Measurements from ENCODE around the gene NLN. TPM values are rescaled to one million over a fixed set of nuclear protein-coding genes. Genes with fewer than 3 reads are reported as not detected.
"Not testable (repeated sequence)": the region's sequence is repeated elsewhere in the genome, so short reads cannot be mapped to it uniquely, and the experiment has no call there.

The NLN gene
- total RNA-seq, 2 donors from 2014 or later, result 15.5 to 25.1 TPM

DNA sequence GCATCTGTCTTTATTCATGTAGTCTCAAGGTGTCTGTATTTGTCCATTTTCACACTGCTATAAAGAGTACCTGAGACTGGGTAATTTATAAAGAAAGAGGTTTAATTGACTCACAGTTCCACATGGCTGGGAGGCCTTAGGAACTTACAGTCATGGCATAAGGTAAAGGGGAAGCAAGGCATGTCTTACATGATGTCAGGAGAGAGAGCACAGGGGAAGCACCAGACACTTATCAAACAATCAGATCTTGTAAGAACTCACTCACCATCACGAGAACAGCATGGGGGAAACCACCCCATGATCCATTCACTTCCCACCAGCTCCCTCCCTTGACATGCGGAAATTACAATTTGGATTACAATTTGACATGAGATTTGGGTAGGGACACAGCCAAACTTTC is 44.2 kb downstream of the NLN start:
- intact Hi-C loops (cut with DNase I, micrococcal nuclease), result no loop called here
- ATAC-seq, result no peak

DNA sequence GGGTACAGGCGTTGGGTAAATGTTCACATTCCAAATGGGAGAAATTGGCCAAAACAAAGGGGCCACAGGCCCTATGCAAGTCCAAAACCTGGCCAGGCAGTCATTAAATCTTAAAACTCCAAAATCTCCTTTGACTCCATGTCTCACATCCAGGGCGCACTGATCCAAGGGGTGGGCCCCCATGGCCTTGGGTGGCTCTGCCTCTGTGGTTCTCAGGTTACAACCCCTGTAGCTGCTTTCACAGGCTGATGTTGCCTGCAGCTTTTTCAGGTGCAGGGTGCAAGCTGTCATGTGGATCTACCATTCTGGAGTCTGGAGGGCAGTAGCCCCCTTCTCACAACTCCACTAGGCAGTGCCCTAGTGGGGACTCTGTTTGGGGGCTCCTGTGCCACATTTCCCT is 44.8 kb downstream of the NLN start:
- intact Hi-C loops (cut with DNase I, micrococcal nuclease), result no loop called here
- ATAC-seq, result no peak
- DNase-seq, result no peak

More for the DNA sequence above, 44.2 kb downstream of the NLN start:
- no peak for DNase-seq

DNA sequence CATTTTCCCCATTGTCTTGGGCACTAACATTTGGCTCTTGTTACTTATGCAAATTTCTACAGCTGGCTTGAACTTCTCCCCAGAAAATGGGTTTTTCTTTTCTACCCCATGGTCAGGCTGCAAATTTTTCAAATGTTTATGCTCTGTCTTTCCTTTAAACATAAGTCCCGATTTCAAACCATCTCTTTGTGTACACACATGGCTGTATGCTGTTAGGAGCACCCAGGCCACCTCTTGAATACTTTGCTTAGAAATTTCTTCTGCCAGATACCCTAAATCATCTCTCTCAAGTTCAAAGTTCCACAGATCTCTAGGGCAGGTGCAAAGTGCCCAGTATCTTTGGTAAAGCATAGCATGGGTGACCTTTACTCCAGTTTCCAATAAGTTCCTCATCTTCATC is 45.6 kb downstream of the NLN start:
- no peak for DNase-seq
- no peak for ATAC-seq
- intact Hi-C loops (cut with DNase I, micrococcal nuclease), result no loop called here

DNA sequence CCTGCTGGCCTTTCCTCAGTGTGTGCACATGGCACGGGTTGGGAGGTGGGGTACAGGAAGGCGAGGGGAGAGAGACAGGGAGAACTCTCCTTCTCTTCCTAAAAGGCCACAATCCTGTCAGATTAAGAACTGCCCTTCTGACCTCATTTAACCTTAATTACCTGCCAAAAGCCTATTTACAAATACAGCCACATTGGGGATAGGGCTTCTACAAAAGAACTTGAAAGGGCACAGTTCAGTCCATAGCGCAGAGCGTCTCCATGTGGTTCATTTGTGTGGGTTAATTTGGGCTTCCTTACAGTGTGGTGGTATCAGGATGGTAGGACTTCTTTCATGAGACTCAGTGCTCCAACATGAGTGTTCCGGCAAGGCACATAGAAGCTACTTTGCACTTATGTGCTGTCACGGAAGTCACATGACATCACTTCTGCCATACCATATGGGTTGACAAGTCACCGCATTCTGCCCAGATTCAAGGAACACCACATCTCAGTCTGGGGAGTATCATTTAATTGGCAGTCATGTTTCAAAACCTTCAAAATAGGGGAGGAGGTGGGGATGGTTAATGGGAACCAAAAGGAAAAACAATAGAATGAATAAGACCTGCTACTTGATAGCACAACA is 46.8 kb downstream of the NLN start:
- no peak for ATAC-seq
- no peak for DNase-seq
- intact Hi-C loops (cut with DNase I, micrococcal nuclease), result no loop called here

DNA sequence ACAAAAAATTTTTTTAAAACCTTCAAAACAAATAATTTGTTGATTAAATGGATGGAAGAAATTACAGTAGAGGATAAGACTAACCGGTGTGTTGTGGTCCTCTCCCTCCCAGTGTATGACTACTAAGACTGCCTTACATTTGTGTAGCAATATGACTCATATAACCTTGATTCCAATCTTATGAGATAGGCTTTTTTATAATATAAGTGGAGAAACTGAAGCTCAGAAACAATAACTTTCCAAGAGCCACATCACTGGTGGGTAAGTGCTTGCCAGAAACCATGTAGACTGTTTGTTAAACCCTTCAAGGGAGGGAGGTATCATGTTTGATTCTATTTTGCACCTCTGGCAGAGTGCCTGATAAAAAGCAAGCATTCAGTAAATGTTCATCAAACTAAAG is 47.5 kb downstream of the NLN start:
- intact Hi-C loops (cut with DNase I, micrococcal nuclease), result no loop called here
- ATAC-seq (no peak), DNase-seq (no peak)

DNA sequence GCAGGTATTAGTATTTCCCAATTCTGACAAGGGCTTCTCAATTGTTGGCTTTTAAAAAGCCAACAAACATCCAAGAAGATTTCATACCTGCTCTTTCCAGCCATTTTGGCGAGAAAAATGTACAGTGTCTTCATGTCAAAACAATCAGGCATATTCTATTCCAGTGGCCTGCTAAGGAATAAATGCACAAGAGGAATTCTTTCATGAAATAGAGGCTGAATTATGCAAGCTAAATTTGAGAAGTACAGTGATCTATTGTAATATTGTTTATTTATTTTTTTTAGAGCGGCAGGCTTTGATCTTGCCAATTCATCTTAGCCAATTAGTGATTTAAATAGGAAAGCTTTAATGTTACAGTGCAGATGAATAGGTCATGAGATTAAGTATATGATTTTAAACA is 49.3 kb downstream of the NLN start:
- no peak for ATAC-seq
- no peak for DNase-seq
- intact Hi-C loops (cut with DNase I, micrococcal nuclease), result no loop called here

DNA sequence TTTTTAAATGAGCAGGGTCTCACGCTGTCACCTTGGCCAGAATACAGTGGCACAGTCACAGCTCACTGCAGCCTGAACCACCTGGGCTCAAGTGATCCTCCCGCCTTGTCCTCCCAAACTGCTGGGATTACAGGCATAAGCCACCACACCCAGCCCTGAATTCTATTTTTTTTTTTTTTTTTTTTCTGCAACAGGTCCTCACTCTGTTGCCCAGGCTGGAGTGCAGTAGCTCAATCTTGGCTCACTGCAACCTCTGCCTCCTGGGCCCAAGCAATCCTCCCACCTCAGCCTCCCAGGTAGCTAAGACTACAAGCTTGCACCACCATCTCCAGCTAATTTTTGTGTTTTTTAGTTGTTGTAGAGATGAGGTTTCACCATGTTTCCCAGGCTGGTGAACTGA is 51.0 kb downstream of the NLN start:
- ATAC-seq; DNase-seq; intact Hi-C loops (cut with DNase I, micrococcal nuclease): not testable (repeated sequence)

DNA sequence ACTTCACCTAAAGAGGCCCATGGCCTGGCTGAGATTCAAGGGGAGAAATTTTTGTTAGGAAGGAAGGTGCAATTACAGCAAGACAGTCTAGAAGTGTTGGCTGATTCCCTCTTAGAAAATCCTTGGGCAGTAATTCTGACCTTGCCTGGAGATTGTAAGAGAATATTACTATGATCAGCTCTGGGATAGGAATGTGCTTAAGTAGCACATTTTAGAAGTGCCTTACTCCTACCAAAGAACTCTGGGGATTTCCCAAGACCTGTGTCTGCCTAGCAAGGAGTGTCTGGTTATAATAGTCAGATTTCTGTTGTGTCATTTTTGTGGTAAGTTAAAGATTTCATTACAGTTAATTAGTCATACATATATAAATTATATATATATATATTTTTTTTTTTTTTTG is 52.3 kb downstream of the NLN start:
- no peak for DNase-seq
- ATAC-seq, result no peak
- intact Hi-C loops (cut with DNase I, micrococcal nuclease), result no loop called here

DNA sequence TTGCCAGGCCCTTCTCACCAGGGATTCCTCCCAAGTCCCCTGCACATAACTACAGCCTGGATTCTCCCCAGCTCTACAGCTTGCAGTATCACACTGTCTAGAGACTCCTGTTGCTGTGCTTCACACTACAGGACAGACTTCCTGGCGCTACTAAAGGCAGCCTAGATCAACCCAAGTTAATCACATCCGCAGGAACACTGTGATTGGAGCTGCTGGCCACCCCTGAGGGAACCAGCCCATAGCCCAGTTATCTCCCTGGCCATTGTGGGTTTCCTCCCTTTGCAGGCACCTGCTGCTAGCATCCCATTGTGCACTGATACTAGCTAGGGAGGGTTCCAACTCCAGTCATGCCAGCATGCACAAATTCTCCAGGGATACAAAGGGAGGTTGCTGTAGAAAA is 53.5 kb downstream of the NLN start:
- ATAC-seq, result no peak
- intact Hi-C loops (cut with DNase I, micrococcal nuclease), result no loop called here
- DNase-seq, result no peak

DNA sequence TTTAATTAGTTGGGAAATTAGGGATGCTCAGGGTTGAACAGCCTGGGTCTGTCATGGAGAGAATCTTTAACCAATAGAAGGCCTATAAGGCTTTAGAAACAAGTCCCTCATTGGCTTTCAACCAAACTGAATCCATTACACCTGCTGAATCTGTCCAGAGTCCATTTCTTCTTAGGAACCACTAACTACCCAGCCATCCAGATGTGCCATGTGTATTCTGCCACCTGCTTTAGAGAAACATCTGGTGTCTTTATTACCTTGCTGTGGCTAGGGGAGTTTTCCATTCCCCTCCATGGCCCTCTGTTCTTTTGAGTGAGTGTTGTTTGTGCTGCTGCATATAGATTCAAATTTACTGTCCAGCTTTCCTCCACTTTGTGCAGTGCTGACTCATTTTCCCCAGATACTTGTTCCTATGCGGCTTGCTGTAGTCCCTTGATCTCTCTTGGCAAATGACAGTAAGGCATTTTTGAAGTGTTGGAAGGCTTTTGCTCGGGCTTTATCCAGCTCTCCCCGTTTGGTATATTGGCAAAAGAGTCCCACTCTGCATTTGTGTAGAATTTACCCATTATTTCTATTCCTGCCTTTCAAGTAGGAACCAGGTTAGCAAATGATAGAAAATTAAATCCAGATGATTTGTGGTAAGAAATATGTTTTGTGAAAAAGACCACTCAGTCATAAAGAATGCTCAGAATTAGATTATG is 54.6 kb downstream of the NLN start:
- intact Hi-C loops (cut with DNase I, micrococcal nuclease), result no loop called here
- no peak for ATAC-seq
- no peak for DNase-seq

DNA sequence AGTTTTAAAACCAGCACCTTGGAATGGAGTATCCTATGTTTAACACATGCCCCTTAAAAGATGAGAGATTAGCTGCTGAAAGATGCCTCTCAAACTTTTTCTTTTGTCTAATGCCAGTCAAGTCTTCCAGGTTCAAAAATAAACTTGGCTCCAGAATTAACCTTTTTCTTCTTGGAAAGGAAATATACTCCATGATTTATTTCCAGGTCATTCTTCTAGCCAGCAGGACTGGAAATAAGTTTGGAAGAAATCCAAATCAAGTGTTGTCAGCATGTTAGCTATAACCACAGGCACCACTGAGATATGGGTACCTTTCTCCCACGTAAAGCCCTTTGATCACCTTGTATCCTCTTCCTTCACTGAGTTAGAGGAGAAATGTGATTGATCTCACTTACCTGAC is 56.1 kb downstream of the NLN start:
- DNase-seq, result no peak
- intact Hi-C loops (cut with DNase I, micrococcal nuclease), result no loop called here
- ATAC-seq, result no peak

DNA sequence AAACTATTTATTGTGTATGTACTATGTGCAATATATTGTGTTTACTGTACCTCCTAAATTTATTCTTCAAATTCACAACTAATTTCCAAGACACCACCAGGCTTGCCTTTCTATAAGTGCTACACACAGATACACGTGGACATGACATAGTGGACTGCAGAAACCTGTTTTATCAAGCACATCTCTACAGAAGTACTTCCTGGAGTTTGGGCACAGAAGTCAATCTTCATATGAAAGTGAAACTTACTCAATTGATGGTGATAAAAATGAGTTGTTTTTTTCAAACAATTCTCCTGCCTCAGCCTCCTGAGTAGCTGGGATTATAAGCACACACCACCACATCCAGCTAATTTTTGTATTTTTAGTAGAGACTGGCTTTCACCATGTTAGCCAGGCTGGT is 57.6 kb downstream of the NLN start:
- no peak for DNase-seq
- ATAC-seq, result peak; percentile 87
- intact Hi-C loops (cut with DNase I, micrococcal nuclease), result no loop called here

DNA sequence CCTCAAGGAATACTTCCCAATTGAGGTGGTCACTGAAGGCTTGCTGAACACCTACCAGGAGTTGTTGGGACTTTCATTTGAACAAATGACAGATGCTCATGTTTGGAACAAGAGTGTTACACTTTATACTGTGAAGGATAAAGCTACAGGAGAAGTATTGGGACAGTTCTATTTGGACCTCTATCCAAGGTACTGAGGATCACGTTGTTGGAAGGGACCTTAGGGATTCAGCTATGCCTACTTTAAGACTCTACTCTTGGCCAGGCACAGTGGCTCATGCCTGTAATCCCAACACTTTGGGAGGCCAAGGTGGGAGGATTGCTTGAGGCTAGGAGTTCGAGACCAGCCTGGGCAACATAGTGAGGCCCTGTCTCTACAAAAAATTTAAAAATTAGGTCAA is 66.3 kb downstream of the NLN start:
- DNase-seq; ATAC-seq; intact Hi-C loops (cut with DNase I, micrococcal nuclease): not testable (repeated sequence)

DNA sequence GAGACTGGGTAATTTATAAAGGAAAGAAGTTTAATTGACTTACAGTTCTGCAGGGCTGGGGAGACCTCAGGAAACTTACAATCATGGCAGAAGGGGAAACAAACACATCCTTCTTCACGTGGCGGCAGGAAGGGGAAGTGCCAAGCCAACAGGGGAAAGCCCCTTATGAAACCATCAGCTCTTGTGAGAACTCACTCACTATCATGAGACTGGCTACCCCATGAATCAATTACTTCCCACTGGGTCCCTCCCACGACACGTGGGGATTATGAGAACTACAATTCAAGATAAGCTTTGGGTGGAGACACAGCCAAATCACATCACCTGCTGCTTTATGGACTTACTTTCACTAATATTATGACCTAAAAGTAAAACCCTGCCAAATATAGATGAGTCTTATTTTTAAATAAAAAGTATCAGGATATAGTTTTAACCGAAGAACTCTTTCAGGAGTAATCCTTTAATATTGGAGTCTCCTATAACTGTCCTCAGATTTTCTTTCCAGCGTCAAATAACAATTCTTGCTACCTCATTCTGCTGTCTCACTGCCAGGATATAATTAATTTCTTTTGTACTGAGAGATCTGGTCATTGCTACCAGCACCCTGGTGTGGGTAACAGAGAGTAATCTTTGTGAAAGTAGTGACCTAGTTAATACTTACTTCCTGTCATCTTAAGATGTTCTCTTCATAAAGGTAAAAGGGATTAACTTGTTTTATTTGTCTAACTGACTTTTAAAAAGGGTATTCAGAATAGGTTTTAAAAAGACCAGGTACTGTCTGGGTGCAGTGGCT is 68.6 kb downstream of the NLN start:
- ATAC-seq (peak; percentile 17), DNase-seq (peak in 1 of 2 donors; percentile 14)
- intact Hi-C loops (cut with DNase I, micrococcal nuclease), result no loop called here

DNA sequence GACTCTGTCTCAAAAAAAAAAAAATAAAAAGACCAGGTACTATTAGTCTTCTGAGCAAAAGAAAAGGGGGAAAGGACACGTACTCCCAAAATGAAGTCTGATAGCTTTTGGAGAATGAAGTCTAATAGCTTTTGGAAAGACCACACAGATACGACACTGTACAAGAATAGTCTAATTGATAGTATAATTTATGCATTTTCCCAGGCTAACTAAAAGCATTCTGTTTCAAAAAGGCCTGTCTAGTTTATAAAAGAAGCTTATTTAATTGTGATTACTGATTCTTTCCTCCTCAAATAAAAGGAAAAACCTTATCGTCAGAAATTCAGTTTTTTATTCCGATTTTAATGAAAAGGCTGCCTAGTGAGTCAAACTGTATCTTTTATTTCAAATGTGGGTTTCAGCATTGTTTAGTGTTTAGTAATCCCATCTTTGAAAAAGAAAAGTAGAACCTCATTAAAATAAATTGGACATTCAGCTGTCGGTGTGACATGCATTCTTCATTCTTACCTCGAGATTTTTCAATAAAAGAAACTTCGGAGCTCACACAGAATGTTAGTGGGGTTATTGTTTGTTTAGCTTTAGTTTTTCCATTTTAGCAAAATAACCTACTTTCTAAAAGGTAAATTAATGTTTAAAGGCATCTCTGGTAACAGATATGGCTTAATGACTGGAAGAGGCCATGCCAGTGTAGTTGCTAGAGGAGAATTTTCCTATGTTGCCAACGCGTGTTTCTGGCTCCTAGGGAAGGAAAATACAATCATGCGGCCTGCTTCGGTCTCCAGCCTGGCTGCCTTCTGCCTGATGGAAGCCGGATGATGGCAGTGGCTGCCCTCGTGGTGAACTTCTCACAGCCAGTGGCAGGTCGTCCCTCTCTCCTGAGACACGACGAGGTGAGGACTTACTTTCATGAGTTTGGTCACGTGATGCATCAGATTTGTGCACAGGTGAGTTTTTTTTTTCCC is 70.0 kb downstream of the NLN start:
- no peak for DNase-seq
- intact Hi-C loops (cut with DNase I, micrococcal nuclease), result no loop called here
- ATAC-seq, result no peak

DNA sequence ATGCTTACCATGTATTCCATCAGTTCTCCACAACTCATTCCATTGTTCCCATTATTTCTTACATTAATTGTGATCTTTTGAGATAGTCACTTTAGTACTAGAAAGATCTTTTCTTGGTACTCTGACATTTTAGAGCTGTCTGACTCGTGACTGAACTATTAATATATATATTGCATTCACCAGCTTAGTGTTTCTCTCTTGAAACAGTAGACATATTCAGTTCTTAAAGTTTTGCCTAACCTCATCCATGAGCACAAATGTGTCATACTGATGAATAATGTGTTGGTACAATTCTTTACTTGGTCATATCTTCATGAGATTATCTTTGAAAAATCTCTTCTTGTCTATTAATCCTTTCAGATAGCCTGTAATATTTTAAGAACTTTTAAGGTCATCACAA is 74.3 kb downstream of the NLN start:
- intact Hi-C loops (cut with DNase I, micrococcal nuclease), result no loop called here
- DNase-seq (no peak), ATAC-seq (no peak)

DNA sequence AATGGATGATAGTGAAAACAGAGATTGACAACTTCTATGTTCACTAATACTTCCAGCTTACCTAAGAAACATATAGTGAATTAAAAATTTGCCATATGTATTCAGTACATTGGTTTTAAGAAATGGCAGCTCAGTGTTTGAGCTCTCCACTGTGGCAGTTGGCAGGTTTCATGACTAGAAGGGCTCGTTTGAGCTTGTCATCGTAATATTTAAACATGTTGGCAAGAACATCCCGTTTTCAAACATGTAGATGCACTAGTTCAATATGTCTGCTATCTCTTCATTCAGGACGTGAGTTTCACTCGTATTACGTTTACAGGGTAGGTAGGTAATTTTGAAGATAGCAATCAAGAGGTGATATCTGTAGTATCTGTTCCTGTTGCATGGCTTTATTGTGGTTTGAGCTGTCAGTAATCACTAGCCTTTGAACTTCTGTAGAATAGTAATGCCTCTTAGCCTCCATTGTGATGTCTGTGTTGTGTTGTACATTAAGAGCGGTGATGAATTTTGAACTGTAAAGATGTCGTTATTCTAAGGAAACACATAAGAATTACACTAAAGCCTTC is 74.8 kb downstream of the NLN start:
- no peak for DNase-seq
- intact Hi-C loops (cut with DNase I, micrococcal nuclease), result no loop called here
- no peak for ATAC-seq

DNA sequence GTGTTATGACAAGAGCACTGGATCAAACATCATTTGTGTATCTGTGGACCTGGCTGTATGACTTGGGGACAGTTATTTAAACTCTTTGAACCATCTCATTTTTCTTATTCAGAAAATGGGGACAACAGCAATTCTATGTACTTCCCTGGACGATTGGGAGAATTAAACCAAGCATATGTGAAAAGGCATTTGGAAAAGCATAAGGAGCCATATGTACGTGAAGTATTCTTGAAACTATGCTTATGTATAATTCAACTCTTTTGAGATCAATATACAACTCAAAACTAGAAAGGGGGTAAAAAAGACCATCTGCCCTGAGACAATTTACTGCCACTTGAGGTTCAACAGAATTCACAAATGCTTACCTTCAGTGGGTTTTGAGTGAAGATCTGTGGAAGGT is 75.5 kb downstream of the NLN start:
- no peak for DNase-seq
- intact Hi-C loops (cut with DNase I, micrococcal nuclease), result no loop called here

DNA sequence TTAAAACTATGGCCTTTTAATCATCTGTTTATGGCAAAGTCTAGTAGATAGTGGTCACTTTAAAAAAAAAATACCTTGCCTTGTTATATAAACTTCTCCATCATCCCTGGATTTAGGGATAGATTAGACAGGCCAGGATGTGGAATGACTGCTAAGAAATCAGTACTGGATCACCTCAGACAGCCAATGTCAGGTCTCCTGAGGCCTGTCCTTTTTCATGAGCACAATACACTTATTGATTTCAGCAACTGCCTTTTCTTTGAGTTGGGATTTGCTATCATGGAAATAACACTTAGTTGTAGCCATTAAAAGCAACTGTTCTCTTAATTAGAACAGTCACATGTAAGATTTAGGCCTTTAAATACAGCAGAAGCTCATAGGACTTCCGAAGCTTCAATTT is 77.9 kb downstream of the NLN start:
- intact Hi-C loops (cut with DNase I, micrococcal nuclease), result no loop called here
- ATAC-seq (no peak), DNase-seq (no peak)

More for the DNA sequence above, 75.5 kb downstream of the NLN start:
- ATAC-seq, result no peak
